GM19025 (cell line): Measurements from ENCODE around the gene NEK10.
"Not testable (repeated sequence)": the region's sequence is repeated elsewhere in the genome, so short reads cannot be mapped to it uniquely, and the experiment has no call there.

Experiments used
- ATAC-seq: cut with Tn5 transposase; IDR thresholded peaks from one replicate; pipeline ENCODE4 v1.9.1; 2021; ENCODE audit warnings: mild to moderate bottlenecking, low read depth, moderate library complexity; ENCODE audit not compliant: unreplicated experiment

Gene NEK10

GRCh38 chr3:27353221-27353620 is 16.0 kb downstream of the NEK10 start:
- no peak for ATAC-seq

GRCh38 chr3:27352047-27352446 is 17.1 kb downstream of the NEK10 start:
- ATAC-seq = no peak

GRCh38 chr3:27349832-27350231 is 19.4 kb downstream of the NEK10 start:
- peak; percentile 80 for ATAC-seq

GRCh38 chr3:27345959-27346865 is 23.0 kb downstream of the NEK10 start:
- no peak for ATAC-seq

- no peak for ATAC-seq
Measured at GRCh38 chr3:27345493-27345892, 23.7 kb downstream of the NEK10 start.

GRCh38 chr3:27345045-27345444 is 24.1 kb downstream of the NEK10 start:
- no peak for ATAC-seq

GRCh38 chr3:27344192-27344591 is 25.0 kb downstream of the NEK10 start:
- ATAC-seq = no peak

- no peak for ATAC-seq
Measured at GRCh38 chr3:27342267-27342666, 26.9 kb downstream of the NEK10 start.

- no peak for ATAC-seq
Measured at GRCh38 chr3:27340534-27340933, 28.6 kb downstream of the NEK10 start.

- ATAC-seq = no peak
Measured at GRCh38 chr3:27335571-27335970, 33.6 kb downstream of the NEK10 start.

GRCh38 chr3:27333843-27334242 is 35.3 kb downstream of the NEK10 start:
- ATAC-seq = no peak

GRCh38 chr3:27328982-27329762 is 40.0 kb downstream of the NEK10 start:
- not testable (repeated sequence) for ATAC-seq

- ATAC-seq = no peak
Measured at GRCh38 chr3:27326629-27327545, 42.3 kb downstream of the NEK10 start.

- no peak for ATAC-seq
Measured at GRCh38 chr3:27326202-27326601, 43.0 kb downstream of the NEK10 start.

- no peak for ATAC-seq
Measured at GRCh38 chr3:27325419-27325818, 43.8 kb downstream of the NEK10 start.

GRCh38 chr3:27324686-27325085 is 44.5 kb downstream of the NEK10 start:
- ATAC-seq = no peak

- ATAC-seq = no peak
Measured at GRCh38 chr3:27323087-27323570, 46.1 kb downstream of the NEK10 start.

GRCh38 chr3:27322634-27323033 is 46.5 kb downstream of the NEK10 start:
- no peak for ATAC-seq

GRCh38 chr3:27319847-27320526 is 49.2 kb downstream of the NEK10 start:
- no peak for ATAC-seq

- ATAC-seq = no peak
Measured at GRCh38 chr3:27319304-27319703, 49.9 kb downstream of the NEK10 start.
